ENCODE results near the gene PRLR.

DNA sequence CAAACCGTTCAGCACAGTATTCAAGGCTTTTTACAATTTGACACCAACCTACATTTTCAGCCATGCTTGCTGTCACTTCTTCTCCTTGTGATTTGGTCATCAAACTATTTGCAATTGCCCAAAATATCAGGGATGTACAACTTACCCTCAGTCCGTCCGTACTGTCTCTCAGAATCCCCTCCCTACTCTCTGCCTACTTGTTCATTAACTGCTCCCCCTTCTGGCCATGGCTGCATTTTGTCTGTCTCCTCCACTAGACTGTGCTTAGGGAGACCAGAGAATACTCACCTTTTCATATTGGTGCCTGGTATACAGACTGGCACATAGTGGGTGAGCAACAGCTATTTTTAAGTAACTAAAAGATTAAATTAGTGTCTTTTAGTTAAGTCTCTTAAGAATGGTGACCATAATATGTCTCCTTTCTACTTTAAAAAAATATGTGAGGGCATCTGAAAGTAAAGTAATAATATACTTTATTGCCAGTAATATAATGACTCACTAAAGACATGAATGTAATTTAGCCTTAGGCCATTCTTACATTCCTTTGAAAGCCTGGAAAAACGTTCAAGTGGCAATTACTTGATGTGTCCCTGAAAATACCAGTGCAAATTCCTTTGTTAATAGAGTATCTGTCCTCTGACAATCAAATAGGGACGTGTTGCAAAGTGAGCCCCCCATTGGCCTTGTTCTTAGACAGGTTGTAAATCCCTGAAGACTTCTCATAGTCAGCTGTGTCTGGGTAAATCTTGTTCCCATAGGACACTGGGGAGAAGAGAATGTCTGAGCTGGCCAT lies 27.8 kb downstream of the PRLR start:
- TF ChIP-seq, protein P1, sequence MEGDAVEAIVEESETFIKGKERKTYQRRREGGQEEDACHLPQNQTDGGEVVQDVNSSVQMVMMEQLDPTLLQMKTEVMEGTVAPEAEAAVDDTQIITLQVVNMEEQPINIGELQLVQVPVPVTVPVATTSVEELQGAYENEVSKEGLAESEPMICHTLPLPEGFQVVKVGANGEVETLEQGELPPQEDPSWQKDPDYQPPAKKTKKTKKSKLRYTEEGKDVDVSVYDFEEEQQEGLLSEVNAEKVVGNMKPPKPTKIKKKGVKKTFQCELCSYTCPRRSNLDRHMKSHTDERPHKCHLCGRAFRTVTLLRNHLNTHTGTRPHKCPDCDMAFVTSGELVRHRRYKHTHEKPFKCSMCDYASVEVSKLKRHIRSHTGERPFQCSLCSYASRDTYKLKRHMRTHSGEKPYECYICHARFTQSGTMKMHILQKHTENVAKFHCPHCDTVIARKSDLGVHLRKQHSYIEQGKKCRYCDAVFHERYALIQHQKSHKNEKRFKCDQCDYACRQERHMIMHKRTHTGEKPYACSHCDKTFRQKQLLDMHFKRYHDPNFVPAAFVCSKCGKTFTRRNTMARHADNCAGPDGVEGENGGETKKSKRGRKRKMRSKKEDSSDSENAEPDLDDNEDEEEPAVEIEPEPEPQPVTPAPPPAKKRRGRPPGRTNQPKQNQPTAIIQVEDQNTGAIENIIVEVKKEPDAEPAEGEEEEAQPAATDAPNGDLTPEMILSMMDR (conservative IDR thresholded peaks at IDR 0.05 in 1 of 2, IDR thresholded peaks at IDR 0.05 in 1 of 2; ENCODE audit: extremely low read depth in 1 of 2, insufficient read depth in 1 of 2, low read depth in 1 of 2, low read length in 2 of 2): peak; percentile 26 to 32
- no peak for TF ChIP-seq EZH2 (IDR thresholded peaks at IDR 0.05; ENCODE audit: borderline replicate concordance, low read length)

Measured in mammary epithelial cell (primary cell).